ENCODE results near the gene PDZD4.

The PDZD4 gene

GRCh38 chrX:153829799-153830639 lies at the start of gene PDZD4:
Gene PDZD4 (minus strand): TSS chrX:153830544. CDS start chrX:153830298, 246 bp downstream.
- no peak for DNase-seq

GRCh38 chrX:153879741-153880439 lies 49.5 kb upstream of the PDZD4 start:
- DNase-seq, result no peak

DNA sequence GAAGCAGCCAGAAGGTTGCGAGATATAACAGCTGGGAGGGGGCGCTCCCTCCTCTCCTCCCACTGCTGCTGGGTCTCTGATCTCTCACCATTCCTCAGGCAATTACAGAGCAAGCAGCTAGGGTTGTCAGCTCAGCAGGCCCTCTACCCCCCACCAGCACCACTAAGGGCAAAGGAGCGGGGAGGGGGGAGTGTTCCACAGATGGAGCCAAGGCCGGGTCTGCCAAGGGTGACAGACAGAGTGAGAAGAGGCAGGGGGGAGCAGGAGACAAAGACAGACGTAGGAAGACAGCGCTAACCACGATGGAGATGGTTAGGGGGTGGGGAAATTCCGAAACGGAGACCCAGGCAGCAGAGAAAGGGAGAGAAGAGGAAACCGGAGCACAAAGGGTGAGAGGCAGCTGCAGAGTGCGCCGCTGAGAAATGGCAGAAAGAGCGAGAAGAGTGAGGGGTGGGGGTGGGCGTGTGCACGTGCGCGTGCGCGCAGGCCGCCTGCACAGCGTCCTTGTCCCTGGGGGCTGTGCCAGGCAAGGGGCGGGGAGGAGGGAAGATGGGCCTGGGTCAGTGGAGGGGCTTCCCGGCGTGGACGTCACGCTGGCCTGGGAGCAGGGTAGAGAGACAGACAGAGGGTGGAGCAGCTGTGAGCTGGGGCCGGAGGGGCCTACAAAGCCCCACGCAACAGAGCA lies 48.8 kb upstream of the PDZD4 start:
- DNase-seq, result no peak

DNA sequence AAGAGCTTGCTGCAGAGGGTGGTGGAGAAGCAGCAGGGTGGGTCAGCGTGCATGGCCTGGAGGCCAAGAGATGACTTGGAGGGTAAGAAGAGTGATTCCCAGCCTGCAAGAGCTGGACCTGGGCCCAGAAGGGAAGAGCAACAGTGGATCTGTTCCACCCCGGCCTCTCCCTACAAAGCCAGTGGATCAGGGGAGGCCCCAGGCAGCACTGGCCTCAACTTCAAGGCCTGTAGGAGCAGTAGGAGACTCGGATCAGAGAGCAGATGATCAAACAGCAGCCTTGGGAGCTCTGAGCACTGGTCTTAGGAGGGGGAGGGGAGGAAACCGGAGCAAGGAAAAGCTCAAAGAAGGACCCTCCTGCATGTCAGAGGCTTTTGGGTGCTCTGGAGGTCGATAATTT lies 48.0 kb upstream of the PDZD4 start:
- no peak for DNase-seq

GRCh38 chrX:153877571-153878261 lies 47.4 kb upstream of the PDZD4 start:
- DNase-seq, result no peak

GRCh38 chrX:153876112-153876491 lies 45.8 kb upstream of the PDZD4 start:
- no peak for DNase-seq

DNA sequence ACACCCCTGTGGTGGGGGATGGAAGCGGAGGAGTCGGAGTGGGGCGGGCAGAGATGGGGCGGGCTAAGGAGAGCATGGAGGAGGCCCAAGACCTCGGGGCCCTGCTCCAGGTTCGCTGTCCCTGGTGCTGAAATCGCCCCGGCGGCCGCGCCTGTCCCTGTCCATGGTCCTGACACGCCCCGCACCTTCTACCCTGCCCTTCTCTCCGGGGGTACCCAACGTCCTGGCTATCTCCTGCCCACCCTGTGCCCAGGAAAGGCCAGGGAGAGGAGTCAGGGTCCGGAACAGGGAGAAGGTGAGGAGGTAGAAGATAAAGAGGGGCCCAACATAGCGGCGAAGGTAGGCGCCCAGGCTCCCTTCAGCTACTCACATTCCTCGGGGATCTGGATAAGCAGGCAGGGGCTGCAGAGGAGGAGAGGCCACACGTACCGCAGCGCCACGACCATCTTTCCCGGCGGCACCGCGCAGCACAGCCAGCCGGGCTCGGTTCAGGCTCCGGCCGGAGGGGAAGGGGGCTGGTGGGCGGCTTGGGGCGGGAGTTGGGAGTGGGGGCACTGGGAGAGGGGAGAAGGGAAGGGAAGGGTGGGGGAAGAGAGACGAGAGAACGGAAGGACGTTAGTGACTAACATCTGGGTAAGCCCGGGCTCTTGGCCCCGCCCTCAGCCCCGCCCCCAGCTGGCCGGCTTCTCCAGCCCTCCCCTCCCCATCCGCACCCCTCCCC lies 45.2 kb upstream of the PDZD4 start:
- DNase-seq, result peak; percentile 74 to 80

GRCh38 chrX:153874366-153875125 lies 44.2 kb upstream of the PDZD4 start:
- DNase-seq, result no peak

DNA sequence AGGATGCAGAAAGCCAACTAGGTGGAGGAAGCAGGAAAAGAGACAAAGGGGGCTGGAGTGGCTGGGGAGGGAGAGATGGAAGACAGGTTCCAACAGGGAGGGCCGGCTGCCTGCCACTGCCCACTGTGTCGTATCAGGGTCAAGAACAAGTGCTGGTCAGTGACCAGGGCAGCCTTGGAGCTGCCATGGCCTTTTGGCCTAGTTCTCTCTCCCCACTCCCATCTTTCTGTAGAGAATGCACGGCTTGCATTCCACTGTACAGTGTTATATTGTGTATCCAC lies 43.7 kb upstream of the PDZD4 start:
- DNase-seq, result no peak

GRCh38 chrX:153873282-153874084 lies 43.1 kb upstream of the PDZD4 start:
- no peak for DNase-seq

GRCh38 chrX:153871946-153872878 lies 41.9 kb upstream of the PDZD4 start:
- no peak for DNase-seq

DNA sequence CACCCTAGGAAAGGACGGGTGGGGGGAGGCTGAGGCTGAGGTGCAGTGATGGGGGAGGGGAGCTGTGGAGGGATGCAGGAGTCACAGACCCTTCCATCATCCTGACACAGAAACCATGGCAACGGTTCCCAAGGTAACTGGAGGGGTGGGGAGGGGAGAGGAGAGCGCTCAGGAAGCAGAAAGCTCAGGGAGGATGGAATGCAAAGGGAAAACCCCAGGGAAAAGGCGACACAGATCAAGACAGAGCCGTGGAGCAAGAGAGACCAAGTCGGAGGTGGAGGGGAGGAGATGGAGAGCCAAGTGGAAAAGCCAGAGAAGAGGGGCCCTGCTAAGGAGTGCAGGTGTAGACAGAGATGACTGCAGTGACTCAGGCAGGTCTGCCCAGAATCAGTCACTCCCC lies 41.1 kb upstream of the PDZD4 start:
- DNase-seq, result no peak

GRCh38 chrX:153870791-153871360 lies 40.5 kb upstream of the PDZD4 start:
- DNase-seq, result no peak

DNA sequence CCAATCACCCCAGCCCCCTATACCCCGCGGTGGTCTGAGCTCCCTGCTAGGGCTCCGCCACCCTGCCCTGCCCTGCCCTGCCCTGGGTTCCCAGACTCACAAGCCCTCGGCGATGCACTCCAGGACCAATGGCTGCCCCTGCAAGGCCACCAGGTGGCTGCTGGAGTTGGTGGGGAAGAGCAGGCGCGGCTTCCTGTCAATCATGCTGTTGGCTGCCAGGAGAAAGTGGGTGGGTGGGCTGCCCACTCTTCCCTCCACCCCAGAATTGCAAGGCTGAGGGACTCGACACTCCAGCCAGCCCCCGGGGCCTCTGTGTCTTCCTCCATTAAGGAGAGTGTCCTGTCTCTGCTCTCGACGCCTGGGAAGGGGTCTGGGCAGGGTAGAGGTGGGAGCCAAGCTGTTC lies 39.9 kb upstream of the PDZD4 start:
- DNase-seq, result no peak

- DNase-seq, result no peak
These were observed 39.3 kb upstream of the PDZD4 start for GRCh38 chrX:153869473-153870287.

DNA sequence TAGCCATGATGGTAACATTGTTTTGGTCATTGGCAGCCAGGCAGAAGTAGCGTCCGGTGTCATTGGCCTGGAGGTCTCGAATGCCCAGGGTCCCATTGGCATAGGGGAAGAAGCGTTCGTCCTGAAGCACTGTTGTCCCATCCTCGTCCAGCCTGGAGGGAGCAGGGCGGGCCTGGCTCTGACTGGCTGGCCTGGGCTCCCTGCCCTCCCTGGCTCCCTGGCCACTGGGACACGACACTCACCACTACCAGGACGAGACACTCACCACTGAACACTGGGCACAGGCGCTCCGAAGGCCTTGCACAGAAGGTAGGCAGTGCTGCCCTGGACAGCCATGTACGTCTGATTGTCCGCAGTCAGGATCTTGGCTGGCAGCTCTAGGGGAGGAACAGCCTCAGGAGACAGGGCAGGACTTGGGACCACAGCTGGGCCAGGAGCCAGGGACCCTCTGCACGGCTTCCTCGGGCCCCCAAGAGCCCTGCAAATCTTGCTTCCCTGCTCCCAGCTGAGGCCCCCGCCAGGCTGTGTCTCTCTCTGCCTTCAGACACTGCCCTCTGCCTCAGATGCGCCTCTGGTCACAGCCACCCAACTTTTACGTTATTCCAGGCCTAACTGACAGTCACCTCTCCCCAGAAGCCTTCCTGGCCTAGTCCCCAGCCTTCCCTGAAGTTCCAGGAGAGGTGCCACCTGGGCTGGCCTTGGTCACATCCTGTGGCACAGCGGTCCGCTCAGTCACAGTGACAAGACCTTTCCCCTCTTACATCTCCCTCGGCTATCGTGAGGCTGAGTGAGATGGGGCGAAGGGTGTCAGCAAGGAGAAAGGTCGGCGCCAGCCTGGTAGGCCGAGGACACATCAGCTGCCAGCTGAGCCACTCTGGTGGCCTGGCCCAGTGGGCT lies 38.5 kb upstream of the PDZD4 start:
- peak in 1 of 2 experiments; percentile 10 for DNase-seq

GRCh38 chrX:153867671-153868070 lies 37.3 kb upstream of the PDZD4 start:
- peak in 1 of 2 experiments; percentile 10 for DNase-seq

Measured in activated T-cell treated with anti-CD3 and anti-CD28 coated beads, Interleukin-2, amount 50 U/mL, for 48 hours (primary cell).